Measurements from ENCODE around the gene SYNDIG1. TPM values are rescaled to one million over a fixed set of nuclear protein-coding genes. Genes with fewer than 3 reads are reported as not detected.

The SYNDIG1 gene
- total RNA-seq, 1 experiment from 2014 or later, result not detected

DNA sequence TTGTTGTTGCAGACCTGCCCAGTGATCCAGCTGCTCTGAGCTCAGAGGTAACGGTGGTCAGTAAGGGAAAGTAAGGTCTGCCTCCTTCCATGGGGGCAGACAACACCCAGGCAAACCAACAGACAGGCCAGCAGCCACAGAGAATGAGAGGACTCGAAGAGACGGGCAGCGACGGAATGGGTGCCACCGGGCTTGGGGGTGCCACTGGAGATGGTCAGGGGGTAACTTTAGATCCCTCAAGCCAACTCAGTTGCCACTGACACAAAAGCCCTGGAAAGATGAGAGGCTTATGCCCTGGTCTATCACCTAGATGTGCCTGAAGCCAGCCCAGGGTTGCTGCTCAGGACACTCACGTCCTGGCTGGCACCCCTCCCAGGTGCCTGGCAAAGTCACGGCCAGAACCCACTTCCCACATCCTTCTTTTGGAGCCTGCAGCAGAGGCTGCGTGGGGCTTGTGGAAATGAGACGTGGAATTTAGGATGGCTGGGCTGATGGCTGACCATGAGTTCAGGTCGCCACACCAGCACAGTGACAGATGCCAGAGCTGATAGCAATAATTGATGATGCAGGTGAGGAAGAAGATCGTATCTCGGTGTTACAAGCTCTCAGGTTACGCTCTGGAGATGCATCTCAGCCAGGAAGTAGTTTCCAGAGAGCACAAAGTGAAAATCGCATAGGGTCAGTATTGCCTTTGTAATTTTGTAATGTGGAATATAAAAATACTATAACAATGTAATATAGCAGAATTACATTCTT, 209.1 kb downstream of the SYNDIG1 start:
- BruUV-seq (replicated peaks), result no TSS peak
- H3K9me3 ChIP-seq (ENCODE audit: control insufficient read depth, insufficient read depth, low read depth, low read length), result no peaks in the 10 kb centered on the region
- no peak for ATAC-seq
- no peaks in the 10 kb centered on the region for H3K27me3 ChIP-seq (ENCODE audit: control insufficient read depth, insufficient read depth, low read length)
- no peaks in the 10 kb centered on the region for H3K4me1 ChIP-seq (ENCODE audit: control insufficient read depth, insufficient read depth, low read length)
- H3K36me3 ChIP-seq (ENCODE audit: control insufficient read depth, insufficient read depth, low read length), result no peaks in the 10 kb centered on the region
- DNase-seq (ENCODE audit: low read depth, low spot score), result no peak
- H3K27ac ChIP-seq (ENCODE audit: low read length), result no peak overlapping the region
- intact Hi-C loops (cut with micrococcal nuclease; ENCODE audit: unreplicated experiment) (no loop called here), in situ Hi-C loops (cut with HindIII; ENCODE audit: low pct_unique_long_range_greater_than_20kb, low sequenced_read_pairs) (no loop called here)
- CTCF ChIA-PET, result no interaction called here
- POLR2A ChIA-PET, result no interaction called here
- TF ChIP-seq SIN3A (IDR thresholded peaks at IDR 0.05; ENCODE audit: borderline replicate concordance, insufficient read depth, low read depth, low read length) (no peak), REST (IDR thresholded peaks at IDR 0.05; ENCODE audit: insufficient read depth in 1 of 2, low read depth in 2 of 2, low read length in 1 of 2) (no peak), TCF7L2 (IDR thresholded peaks at IDR 0.05; ENCODE audit: low read depth, low read length) (no peak), POLR2AphosphoS5 (IDR thresholded peaks at IDR 0.05; ENCODE audit: low read depth, low read length) (no peak)
- TF ChIP-seq, protein P1, sequence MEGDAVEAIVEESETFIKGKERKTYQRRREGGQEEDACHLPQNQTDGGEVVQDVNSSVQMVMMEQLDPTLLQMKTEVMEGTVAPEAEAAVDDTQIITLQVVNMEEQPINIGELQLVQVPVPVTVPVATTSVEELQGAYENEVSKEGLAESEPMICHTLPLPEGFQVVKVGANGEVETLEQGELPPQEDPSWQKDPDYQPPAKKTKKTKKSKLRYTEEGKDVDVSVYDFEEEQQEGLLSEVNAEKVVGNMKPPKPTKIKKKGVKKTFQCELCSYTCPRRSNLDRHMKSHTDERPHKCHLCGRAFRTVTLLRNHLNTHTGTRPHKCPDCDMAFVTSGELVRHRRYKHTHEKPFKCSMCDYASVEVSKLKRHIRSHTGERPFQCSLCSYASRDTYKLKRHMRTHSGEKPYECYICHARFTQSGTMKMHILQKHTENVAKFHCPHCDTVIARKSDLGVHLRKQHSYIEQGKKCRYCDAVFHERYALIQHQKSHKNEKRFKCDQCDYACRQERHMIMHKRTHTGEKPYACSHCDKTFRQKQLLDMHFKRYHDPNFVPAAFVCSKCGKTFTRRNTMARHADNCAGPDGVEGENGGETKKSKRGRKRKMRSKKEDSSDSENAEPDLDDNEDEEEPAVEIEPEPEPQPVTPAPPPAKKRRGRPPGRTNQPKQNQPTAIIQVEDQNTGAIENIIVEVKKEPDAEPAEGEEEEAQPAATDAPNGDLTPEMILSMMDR (IDR thresholded peaks at IDR 0.05), result no peak
- H3K4me3 ChIP-seq (ENCODE audit: low read depth in 2 of 2, low read length in 2 of 2), result no peak overlapping the region

DNA sequence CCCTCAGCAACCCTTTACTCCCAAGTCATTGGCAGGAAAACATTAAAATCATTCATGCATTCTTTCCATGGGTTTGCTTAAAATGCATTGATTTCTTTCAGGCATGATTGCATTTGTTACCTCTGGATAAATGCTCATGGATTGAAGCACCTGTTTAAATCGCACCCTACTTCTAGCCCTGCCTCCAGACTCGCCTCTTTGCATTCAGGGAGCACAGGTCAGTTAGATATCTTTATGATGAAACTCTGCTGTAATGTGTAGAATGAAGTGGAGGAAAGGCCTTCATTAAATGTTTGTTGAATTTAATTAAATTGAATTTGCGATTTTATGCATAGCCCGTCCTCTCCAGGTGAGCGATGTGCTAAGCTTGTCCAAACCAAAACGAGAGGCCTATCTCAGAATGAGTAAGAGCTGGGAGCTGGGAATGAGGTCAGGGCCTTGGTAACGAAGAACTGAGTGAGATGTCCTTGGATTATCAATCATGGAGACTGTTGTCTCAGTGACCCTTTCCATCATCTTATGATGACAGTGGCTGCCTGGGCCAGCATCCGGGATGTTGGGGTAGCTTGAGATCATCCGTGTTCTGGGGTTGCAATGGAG, 210.1 kb downstream of the SYNDIG1 start:
- no peak for ATAC-seq
- CTCF ChIA-PET, result interaction anchor here (0.8 kb wide), 1 partner anchor 84 kb away, joined by 3 read pairs; no protein-coding TSS in a partner anchor
- intact Hi-C loops (cut with micrococcal nuclease; ENCODE audit: unreplicated experiment), result no loop called here
- in situ Hi-C loops (cut with HindIII; ENCODE audit: low pct_unique_long_range_greater_than_20kb, low sequenced_read_pairs), result no loop called here
- Histone ChIP-seq H3K9me3 (ENCODE audit: control insufficient read depth, insufficient read depth, low read depth, low read length) (no peaks in the 10 kb centered on the region), H3K4me1 (ENCODE audit: control insufficient read depth, insufficient read depth, low read length) (no peaks in the 10 kb centered on the region), H3K27me3 (ENCODE audit: control insufficient read depth, insufficient read depth, low read length) (no peaks in the 10 kb centered on the region), H3K36me3 (ENCODE audit: control insufficient read depth, insufficient read depth, low read length) (no peaks in the 10 kb centered on the region), H3K4me3 (ENCODE audit: low read depth in 2 of 2, low read length in 2 of 2) (no peak overlapping the region), H3K27ac (ENCODE audit: low read length) (no peak overlapping the region)
- POLR2A ChIA-PET, result no interaction called here
- DNase-seq (ENCODE audit: low read depth, low spot score), result no peak
- no peak for TF ChIP-seq TCF7L2 (IDR thresholded peaks at IDR 0.05; ENCODE audit: low read depth, low read length)
- no peak for TF ChIP-seq SIN3A (IDR thresholded peaks at IDR 0.05; ENCODE audit: borderline replicate concordance, insufficient read depth, low read depth, low read length)
- TF ChIP-seq REST (IDR thresholded peaks at IDR 0.05; ENCODE audit: insufficient read depth in 1 of 2, low read depth in 2 of 2, low read length in 1 of 2), result no peak
- TF ChIP-seq, protein P1 (IDR thresholded peaks at IDR 0.05), result no peak
- no peak for TF ChIP-seq POLR2AphosphoS5 (IDR thresholded peaks at IDR 0.05; ENCODE audit: low read depth, low read length)
- BruUV-seq (replicated peaks), result no TSS peak

Measured in Panc1 (cell line).